ENCODE results near the gene MEGF11.

MEGF11 gene

DNA sequence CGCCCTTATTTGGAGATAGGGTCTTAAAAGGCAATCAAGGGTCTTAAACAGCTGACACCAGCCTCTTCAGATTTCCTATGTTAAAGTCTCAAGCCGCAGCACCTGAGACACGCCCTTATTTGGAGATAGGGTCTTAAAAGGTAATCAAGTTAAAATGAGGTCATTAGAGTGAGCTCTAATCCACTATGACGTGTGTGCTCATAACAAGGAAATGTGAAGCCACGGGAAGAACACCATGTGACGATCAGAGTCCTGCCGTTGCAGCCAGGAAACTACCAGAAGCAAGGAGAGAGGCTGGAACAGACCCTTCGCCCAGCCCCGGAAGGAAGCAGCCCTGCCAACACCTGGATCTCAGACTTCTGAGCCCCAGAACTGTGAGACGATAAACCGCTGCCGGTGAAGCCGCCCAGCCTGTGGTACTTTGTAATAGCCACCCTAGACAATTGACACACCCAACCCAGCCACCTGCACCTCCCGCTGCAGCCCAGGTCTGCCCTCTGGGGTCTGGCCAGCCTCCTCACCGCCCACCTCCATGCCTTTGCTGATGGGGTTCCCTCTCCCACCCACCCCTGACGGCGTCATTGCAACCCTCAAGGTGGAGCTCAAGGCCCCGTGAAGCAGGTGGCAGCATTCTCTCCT, 137.9 kb downstream of the MEGF11 start:
- H3K4me3 Mint-ChIP-seq: no peak overlapping the region
- no peaks in the 10 kb centered on the region for H3K9me3 Mint-ChIP-seq
- H3K27me3 Mint-ChIP-seq: peaks cover 28% of the 10 kb centered on the region
- H3K36me3 Mint-ChIP-seq: no peaks in the 10 kb centered on the region
- H3K27ac Mint-ChIP-seq: peak overlapping the region; percentile 89
- peak; percentile 76 for DNase-seq
- CTCF ChIA-PET: no interaction called here
- H3K4me1 Mint-ChIP-seq: peaks cover 24% of the 10 kb centered on the region

DNA sequence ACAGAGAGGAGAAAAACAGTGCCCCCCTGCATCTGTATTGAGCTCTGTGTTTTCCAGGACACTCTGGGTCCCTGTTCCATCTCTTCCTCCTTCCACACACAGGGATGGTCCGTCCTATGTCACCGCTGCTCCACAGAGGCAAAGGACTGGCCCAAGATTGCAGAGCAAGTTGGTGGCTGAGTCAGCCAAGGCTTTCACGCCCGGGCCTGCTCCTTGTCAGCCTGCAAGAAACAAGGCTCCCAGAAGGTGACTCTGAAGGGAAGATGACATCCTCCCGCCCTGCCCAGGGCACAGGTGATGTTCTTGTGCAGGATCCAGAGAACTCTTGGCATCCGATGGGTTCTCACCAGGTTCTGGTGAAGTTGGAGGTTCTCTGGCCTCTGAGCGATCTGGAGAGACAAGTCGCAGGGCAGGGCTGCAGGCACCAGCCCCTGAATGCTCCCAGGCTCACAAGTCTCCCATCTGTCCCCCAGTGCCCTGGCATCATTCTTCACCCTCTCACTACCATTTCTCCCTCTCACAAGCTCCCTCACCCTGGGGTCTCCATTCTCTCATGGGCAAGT, 138.6 kb downstream of the MEGF11 start:
- no peaks in the 10 kb centered on the region for H3K36me3 Mint-ChIP-seq
- no peak overlapping the region for H3K4me3 Mint-ChIP-seq
- DNase-seq: no peak
- H3K27ac Mint-ChIP-seq: no peak overlapping the region
- no peaks in the 10 kb centered on the region for H3K9me3 Mint-ChIP-seq
- peaks cover 24% of the 10 kb centered on the region for H3K4me1 Mint-ChIP-seq
- peaks cover 35% of the 10 kb centered on the region for H3K27me3 Mint-ChIP-seq
- CTCF ChIA-PET: no interaction called here

GRCh38 chr15:66112388-66112787, 141.2 kb downstream of the MEGF11 start:
- no peak overlapping the region for H3K27ac Mint-ChIP-seq
- peaks cover 44% of the 10 kb centered on the region for H3K27me3 Mint-ChIP-seq
- no peak for DNase-seq
- H3K4me3 Mint-ChIP-seq: no peak overlapping the region
- no peaks in the 10 kb centered on the region for H3K36me3 Mint-ChIP-seq
- CTCF ChIA-PET: interaction anchor here (0.9 kb wide), 1 partner anchor 79 kb away, joined by 4 read pairs; no protein-coding TSS in a partner anchor
- H3K4me1 Mint-ChIP-seq: peaks cover 22% of the 10 kb centered on the region
- H3K9me3 Mint-ChIP-seq: no peaks in the 10 kb centered on the region

- H3K4me3 Mint-ChIP-seq: no peak overlapping the region
- no peak overlapping the region for H3K27ac Mint-ChIP-seq
- no peak for DNase-seq
- no peaks in the 10 kb centered on the region for H3K9me3 Mint-ChIP-seq
- H3K36me3 Mint-ChIP-seq: no peaks in the 10 kb centered on the region
- peaks cover 16% of the 10 kb centered on the region for H3K4me1 Mint-ChIP-seq
- H3K27me3 Mint-ChIP-seq: peaks cover 52% of the 10 kb centered on the region
- CTCF ChIA-PET: no interaction called here
Observed at GRCh38 chr15:66111363-66111762, 142.2 kb downstream of the MEGF11 start.

DNA sequence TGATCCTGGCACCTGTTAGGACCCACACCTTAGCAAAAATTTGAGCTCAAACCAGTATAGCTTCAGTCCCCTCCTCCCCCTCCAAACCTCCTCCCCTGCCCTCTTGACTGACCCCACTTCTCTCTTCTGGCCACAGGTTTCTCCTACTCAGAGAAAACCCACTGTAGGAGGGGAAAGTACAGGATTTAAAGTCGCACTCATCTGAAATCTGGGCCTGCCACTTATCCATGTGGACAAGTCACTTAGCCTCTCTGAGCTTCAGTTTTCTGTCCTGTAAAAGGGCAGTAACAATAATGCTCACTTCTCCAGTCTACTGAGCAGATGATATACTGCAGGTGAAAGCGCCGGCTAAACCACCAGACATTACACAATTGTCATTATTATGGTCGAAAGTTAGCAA, 142.7 kb downstream of the MEGF11 start:
- Mint-ChIP-seq H3K4me1 (peaks cover 11% of the 10 kb centered on the region), H3K27me3 (peaks cover 55% of the 10 kb centered on the region), H3K9me3 (no peaks in the 10 kb centered on the region), H3K27ac (no peak overlapping the region), H3K4me3 (no peak overlapping the region), H3K36me3 (no peaks in the 10 kb centered on the region)
- DNase-seq: no peak
- CTCF ChIA-PET: no interaction called here

DNA sequence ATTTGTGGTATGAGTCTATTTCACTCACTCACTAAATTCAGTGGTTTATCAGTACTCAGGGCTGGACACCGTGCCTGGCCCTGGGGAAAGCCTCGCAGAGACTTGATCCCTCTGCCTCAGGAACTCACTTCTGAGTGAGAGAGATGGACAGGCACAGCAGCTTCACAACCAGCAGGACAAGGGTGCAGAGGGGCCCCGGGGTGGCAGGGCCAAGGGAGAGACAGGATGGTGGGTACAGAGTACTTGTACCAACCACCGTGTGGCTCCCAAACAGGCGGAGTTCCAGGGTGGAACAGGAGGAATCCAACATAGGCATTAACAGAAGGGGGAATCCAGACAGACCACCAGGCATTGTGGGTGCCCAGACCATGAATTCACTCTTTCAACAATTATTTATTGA, 143.7 kb downstream of the MEGF11 start:
- Mint-ChIP-seq H3K36me3 (no peaks in the 10 kb centered on the region), H3K4me3 (no peak overlapping the region), H3K4me1 (peaks cover 3% of the 10 kb centered on the region), H3K27ac (no peak overlapping the region), H3K9me3 (no peaks in the 10 kb centered on the region), H3K27me3 (peaks cover 56% of the 10 kb centered on the region)
- CTCF ChIA-PET: no interaction called here
- no peak for DNase-seq

DNA sequence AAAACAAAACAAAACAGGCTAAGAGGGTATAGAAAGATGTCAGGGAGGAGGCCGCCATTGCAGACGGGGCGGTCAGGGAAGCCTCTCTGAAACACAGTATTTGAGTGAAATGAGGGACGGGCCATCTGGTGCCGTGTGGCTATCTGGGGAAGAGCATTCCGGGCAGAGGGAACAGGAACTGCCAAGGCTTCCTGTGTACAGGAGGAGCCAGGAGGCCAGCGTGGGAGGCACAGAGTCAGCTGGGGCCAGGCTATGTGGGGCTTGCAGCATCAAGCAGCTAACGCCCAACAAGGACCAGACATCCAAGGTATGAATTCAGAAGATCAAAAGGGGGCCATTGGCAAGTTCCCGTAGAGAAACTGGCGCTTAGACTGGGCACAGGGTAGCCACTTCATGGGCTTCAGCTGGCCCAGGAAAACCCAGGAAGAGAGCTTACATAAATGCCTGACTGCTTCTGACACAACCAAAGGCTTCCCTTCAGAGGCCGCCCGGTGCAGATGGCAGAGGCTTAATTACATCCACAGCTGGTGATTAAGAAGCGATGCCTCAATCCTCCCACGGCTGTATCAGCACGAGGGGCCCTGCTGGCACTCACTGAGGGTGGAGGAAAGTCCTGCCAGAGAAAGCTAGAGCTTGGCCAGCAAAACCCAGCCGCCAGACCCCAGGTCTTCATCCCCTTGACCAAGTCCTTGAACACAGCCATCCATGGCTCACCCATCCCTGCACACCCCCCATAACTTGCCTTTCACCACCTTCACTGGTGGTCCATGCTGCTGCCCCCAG, 144.9 kb downstream of the MEGF11 start:
- DNase-seq: no peak
- H3K4me1 Mint-ChIP-seq: no peaks in the 10 kb centered on the region
- H3K36me3 Mint-ChIP-seq: no peaks in the 10 kb centered on the region
- H3K27me3 Mint-ChIP-seq: peaks cover 62% of the 10 kb centered on the region
- no peaks in the 10 kb centered on the region for H3K9me3 Mint-ChIP-seq
- CTCF ChIA-PET: no interaction called here
- H3K27ac Mint-ChIP-seq: no peak overlapping the region
- no peak overlapping the region for H3K4me3 Mint-ChIP-seq

DNA sequence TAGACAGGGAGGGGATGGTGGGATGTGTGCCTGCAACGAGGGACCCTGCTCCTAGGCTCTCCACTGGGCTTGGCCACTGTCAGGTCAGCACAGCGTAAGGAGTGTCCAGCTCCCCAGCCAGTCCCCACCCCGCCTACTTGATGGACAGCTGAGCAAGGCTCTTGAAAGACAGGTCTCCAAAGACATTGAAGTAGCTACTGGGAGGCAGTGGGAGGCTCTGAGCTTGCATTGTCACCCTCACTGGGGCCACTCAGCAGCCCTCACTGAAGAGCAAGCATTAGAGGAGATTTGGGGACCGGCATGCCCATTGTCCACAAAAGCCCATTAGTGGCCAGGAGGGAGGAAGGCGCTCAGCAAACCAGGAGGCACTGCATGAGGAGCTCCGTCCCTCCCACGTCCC, 146.5 kb downstream of the MEGF11 start:
- Mint-ChIP-seq H3K4me3 (no peak overlapping the region), H3K27me3 (peaks cover 62% of the 10 kb centered on the region), H3K4me1 (no peaks in the 10 kb centered on the region), H3K36me3 (no peaks in the 10 kb centered on the region), H3K9me3 (no peaks in the 10 kb centered on the region), H3K27ac (no peak overlapping the region)
- CTCF ChIA-PET: no interaction called here
- DNase-seq: no peak

DNA sequence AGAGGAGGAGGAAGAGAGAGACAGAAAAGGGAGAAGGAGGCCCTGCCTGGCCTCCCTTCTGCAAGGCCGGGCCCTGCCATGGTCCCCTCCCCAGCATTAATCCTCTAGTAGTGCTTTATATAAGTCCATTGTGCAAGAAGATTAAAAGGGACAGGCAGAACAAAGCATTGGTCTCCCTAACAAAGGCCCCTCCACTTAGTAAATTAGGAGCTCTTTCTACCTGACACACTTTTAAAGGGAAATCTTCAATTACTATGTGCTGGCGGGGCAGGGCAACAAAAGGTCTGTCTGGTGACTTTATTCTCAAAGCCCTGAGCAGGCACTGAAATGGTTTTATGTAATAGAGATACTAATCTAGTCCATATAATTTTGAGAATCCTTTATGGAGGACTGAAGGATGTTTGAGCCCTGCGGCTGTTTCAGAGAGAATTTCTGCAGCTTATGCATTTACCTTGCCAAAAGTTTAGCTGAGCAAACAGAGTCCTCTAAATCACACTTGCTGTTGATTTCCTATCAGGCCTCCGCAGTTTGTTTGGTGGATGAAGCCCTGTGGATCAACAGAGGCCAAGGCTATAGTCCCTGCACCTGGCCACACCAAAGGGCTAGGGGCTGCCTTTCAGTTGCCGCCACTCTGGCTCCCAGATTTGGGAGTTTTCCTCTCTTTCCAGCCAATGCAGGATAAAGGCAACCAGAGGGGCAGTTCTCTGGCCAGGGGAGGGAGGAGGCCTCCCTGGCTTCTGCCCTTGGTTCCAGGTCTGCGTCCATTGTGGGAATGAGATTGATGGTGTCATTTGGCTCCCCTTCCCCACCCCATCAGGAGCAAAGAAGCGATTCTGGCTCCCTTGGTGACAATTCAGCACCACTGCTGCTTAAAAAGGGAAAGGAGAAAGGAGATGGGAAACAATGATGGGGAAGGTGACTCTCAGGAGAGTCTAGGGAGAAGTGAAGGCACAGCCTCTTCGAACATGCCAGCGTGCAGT, 148.0 kb downstream of the MEGF11 start:
- Mint-ChIP-seq H3K27ac (no peak overlapping the region), H3K4me1 (no peaks in the 10 kb centered on the region), H3K4me3 (no peak overlapping the region), H3K36me3 (no peaks in the 10 kb centered on the region), H3K9me3 (no peaks in the 10 kb centered on the region), H3K27me3 (peaks cover 58% of the 10 kb centered on the region)
- CTCF ChIA-PET: no interaction called here
- no peak for DNase-seq

- Mint-ChIP-seq H3K36me3 (no peaks in the 10 kb centered on the region), H3K27me3 (peaks cover 54% of the 10 kb centered on the region), H3K4me3 (no peak overlapping the region), H3K4me1 (no peaks in the 10 kb centered on the region), H3K27ac (no peak overlapping the region), H3K9me3 (no peaks in the 10 kb centered on the region)
- DNase-seq: no peak
- CTCF ChIA-PET: interaction anchor here (0.7 kb wide), 1 partner anchor 414 kb away, joined by 3 read pairs; no protein-coding TSS in a partner anchor
Observed at GRCh38 chr15:66103293-66103590, 150.3 kb downstream of the MEGF11 start.

- H3K27me3 Mint-ChIP-seq: peaks cover 55% of the 10 kb centered on the region
- H3K36me3 Mint-ChIP-seq: no peaks in the 10 kb centered on the region
- CTCF ChIA-PET: no interaction called here
Observed at GRCh38 chr15:66102563-66103292, 150.8 kb downstream of the MEGF11 start.

GRCh38 chr15:66101715-66102395, 151.7 kb downstream of the MEGF11 start:
- Mint-ChIP-seq H3K36me3 (no peaks in the 10 kb centered on the region), H3K9me3 (no peaks in the 10 kb centered on the region), H3K4me3 (no peak overlapping the region), H3K4me1 (no peaks in the 10 kb centered on the region), H3K27ac (no peak overlapping the region), H3K27me3 (peaks cover 50% of the 10 kb centered on the region)
- DNase-seq: no peak
- CTCF ChIA-PET: no interaction called here

More at GRCh38 chr15:66102563-66103292, 150.8 kb downstream of the MEGF11 start:
- H3K9me3 Mint-ChIP-seq: no peaks in the 10 kb centered on the region
- H3K27ac Mint-ChIP-seq: no peak overlapping the region
- H3K4me1 Mint-ChIP-seq: no peaks in the 10 kb centered on the region
- DNase-seq: no peak
- H3K4me3 Mint-ChIP-seq: no peak overlapping the region

GRCh38 chr15:66100761-66101160, 152.8 kb downstream of the MEGF11 start:
- peaks cover 48% of the 10 kb centered on the region for H3K27me3 Mint-ChIP-seq
- no peak overlapping the region for H3K4me3 Mint-ChIP-seq
- DNase-seq: no peak
- H3K27ac Mint-ChIP-seq: no peak overlapping the region
- H3K4me1 Mint-ChIP-seq: no peaks in the 10 kb centered on the region
- no peaks in the 10 kb centered on the region for H3K36me3 Mint-ChIP-seq
- H3K9me3 Mint-ChIP-seq: no peaks in the 10 kb centered on the region
- CTCF ChIA-PET: no interaction called here
